HG02973 (cell line): ENCODE results near the gene LSAMP.
"Not testable (repeated sequence)": the region's sequence is repeated elsewhere in the genome, so short reads cannot be mapped to it uniquely, and the experiment has no call there.

Source experiments
- ATAC-seq: cut with Tn5 transposase; IDR thresholded peaks from one replicate; pipeline ENCODE4 v1.9.1; 2021; ENCODE audit warnings: moderate library complexity; ENCODE audit not compliant: unreplicated experiment

Gene LSAMP

GRCh38 chr3:116247605-116248004 is 197.7 kb downstream of the LSAMP start:
- no peak for ATAC-seq

GRCh38 chr3:116246406-116246980 is 198.8 kb downstream of the LSAMP start:
- ATAC-seq, result no peak

- ATAC-seq, result no peak
These were observed 202.5 kb downstream of the LSAMP start for GRCh38 chr3:116242825-116243224.

GRCh38 chr3:116241677-116242076 is 203.6 kb downstream of the LSAMP start:
- ATAC-seq, result no peak

GRCh38 chr3:116240261-116240660 is 205.0 kb downstream of the LSAMP start:
- no peak for ATAC-seq

- ATAC-seq, result no peak
These were observed 206.3 kb downstream of the LSAMP start for GRCh38 chr3:116238846-116239565.

GRCh38 chr3:116233711-116234357 is 211.5 kb downstream of the LSAMP start:
- no peak for ATAC-seq

- ATAC-seq, result no peak
These were observed 214.8 kb downstream of the LSAMP start for GRCh38 chr3:116230431-116231020.

GRCh38 chr3:116226266-116226665 is 219.0 kb downstream of the LSAMP start:
- ATAC-seq, result no peak

GRCh38 chr3:116216761-116217160 is 228.5 kb downstream of the LSAMP start:
- ATAC-seq, result no peak

GRCh38 chr3:116211901-116212300 is 233.4 kb downstream of the LSAMP start:
- ATAC-seq, result no peak

- not testable (repeated sequence) for ATAC-seq
These were observed 236.5 kb downstream of the LSAMP start for GRCh38 chr3:116208830-116209229.

- no peak for ATAC-seq
These were observed 244.2 kb downstream of the LSAMP start for GRCh38 chr3:116200956-116201690.

- ATAC-seq, result no peak
These were observed 246.2 kb downstream of the LSAMP start for GRCh38 chr3:116199063-116199462.

- ATAC-seq, result no peak
These were observed 247.2 kb downstream of the LSAMP start for GRCh38 chr3:116198087-116198486.

GRCh38 chr3:116192464-116192863 is 252.8 kb downstream of the LSAMP start:
- ATAC-seq, result no peak

GRCh38 chr3:116191409-116191808 is 253.9 kb downstream of the LSAMP start:
- no peak for ATAC-seq

GRCh38 chr3:116190095-116190494 is 255.2 kb downstream of the LSAMP start:
- ATAC-seq, result no peak

GRCh38 chr3:116188231-116188785 is 257.0 kb downstream of the LSAMP start:
- no peak for ATAC-seq

GRCh38 chr3:116186049-116186448 is 259.2 kb downstream of the LSAMP start:
- ATAC-seq, result no peak

GRCh38 chr3:116181159-116181558 is 264.1 kb downstream of the LSAMP start:
- ATAC-seq, result no peak
